Endodermal cell (in vitro differentiated cells): ENCODE data around the gene FBXO17. TPM values are rescaled to one million over a fixed set of nuclear protein-coding genes. Genes with fewer than 3 reads are reported as not detected.
A peak's percentile ranks its signal among the peaks of the same experiment; 100 is the strongest.

Source experiments
- DNase-seq: peaks from one replicate; pipeline ENCODE4 v3.0.0-alpha.2; 2017
- H3K27ac ChIP-seq: 2 replicates; pipeline ENCODE4 v1.5.1; 2013; ENCODE audit warnings: mild to moderate bottlenecking, low read depth, low read length, moderate library complexity
- H3K27me3 ChIP-seq: 2 replicates; pipeline ENCODE4 v1.6.1; 2013; ENCODE audit warnings: mild to moderate bottlenecking, low read length, moderate library complexity; ENCODE audit not compliant: insufficient read depth, control insufficient read depth, poor library complexity, severe bottlenecking
- H3K36me3 ChIP-seq: 2 replicates; pipeline ENCODE4 v1.7.0; 2013; ENCODE audit warnings: mild to moderate bottlenecking, low read length, moderate library complexity; ENCODE audit not compliant: control insufficient read depth, insufficient read depth
- H3K4me1 ChIP-seq: one replicate; pipeline ENCODE4 v1.7.0; 2013; ENCODE audit warnings: low read length; ENCODE audit not compliant: control insufficient read depth, insufficient read depth
- H3K4me3 ChIP-seq: 2 replicates; pipeline ENCODE4 v1.5.1; 2013; ENCODE audit warnings: mild to moderate bottlenecking, low read length, moderate library complexity
- H3K9ac ChIP-seq: 2 replicates; pipeline ENCODE4 v1.6.1; 2013; ENCODE audit warnings: mild to moderate bottlenecking, low read length, moderate library complexity; ENCODE audit not compliant: poor library complexity, severe bottlenecking; ENCODE audit errors: extremely low read depth
- H3K9me3 ChIP-seq: 2 replicates; pipeline ENCODE4 v1.6.1; 2013; ENCODE audit warnings: mild to moderate bottlenecking, low read length, moderate library complexity; ENCODE audit not compliant: control insufficient read depth
- H3K27ac Mint-ChIP-seq: 2 replicates; pipeline ENCODE4 v1.8.0; 2020; ENCODE audit warnings: mixed read lengths
- H3K27me3 Mint-ChIP-seq: 2 replicates; pipeline ENCODE4 v1.8.0; 2021; ENCODE audit warnings: mild to moderate bottlenecking, mixed read lengths; ENCODE audit not compliant: insufficient read depth
- H3K36me3 Mint-ChIP-seq: 2 replicates; pipeline ENCODE4 v1.8.0; 2020; ENCODE audit warnings: low read depth, mixed read lengths
- H3K4me1 Mint-ChIP-seq: 2 replicates; pipeline ENCODE4 v1.8.0; 2020; ENCODE audit warnings: mixed read lengths
- H3K4me3 Mint-ChIP-seq: 2 replicates; pipeline ENCODE4 v1.8.0; 2020; ENCODE audit warnings: mild to moderate bottlenecking, moderate library complexity, mixed read lengths
- H3K9me3 Mint-ChIP-seq: 2 replicates; pipeline ENCODE4 v1.8.0; 2020; ENCODE audit warnings: mild to moderate bottlenecking, mixed read lengths
- CTCF ChIP-seq: fragments of 200-600 bp; sonication (generic); conservative IDR thresholded peaks from 2 replicates; pipeline ENCODE4 v1.5.0; 2021; ENCODE audit warnings: antibody characterized with exemption, mild to moderate bottlenecking
- WGBS, 2 experiments: methylation state at CpG; one replicate each; pipeline versions ENCODE4 v1.1.5 to v1.1.7; 2013; ENCODE audit warnings: missing lambda C conversion rate in 2 of 2, mixed read lengths in 1 of 2; ENCODE audit not compliant: insufficient coverage in 1 of 2, insufficient read length in 1 of 2; 5-methylcytosine and 5-hydroxymethylcytosine counted together
- total RNA-seq, 2 donors: library from RNA; stranded (reverse); fragmentation: NEBNext Ultra II Directional in 1 of 2; extraction: Animal tissue kit (Norgen Biotek cat#: 25700) in 1 of 2; gene quantifications; 2 replicates in 1 of 2; 3 replicates in 1 of 2; pipeline ENCODE4 v1.2.1, GENCODE V29; 2021

FBXO17 gene
- total RNA-seq, 2 donors from 2014 or later, result 21.2 to 40.3 TPM

- Mint-ChIP-seq H3K36me3 (no peaks in the 10 kb centered on the region), H3K27me3 (peaks cover 3% of the 10 kb centered on the region), H3K9me3 (no peaks in the 10 kb centered on the region), H3K4me1 (no peaks in the 10 kb centered on the region), H3K27ac (no peak overlapping the region), H3K4me3 (no peak overlapping the region)
- no peaks in the 10 kb centered on the region for H3K4me1 ChIP-seq
- DNase-seq, result peak; percentile 71
- no peaks in the 10 kb centered on the region for H3K9me3 ChIP-seq
- H3K9ac ChIP-seq, result no peak overlapping the region
- no peak overlapping the region for H3K4me3 ChIP-seq
- no peaks in the 10 kb centered on the region for H3K27me3 ChIP-seq
- peaks cover 12% of the 10 kb centered on the region for H3K36me3 ChIP-seq
- H3K27ac ChIP-seq, result no peak overlapping the region
- TF ChIP-seq CTCF, result no peak
- whole genome bisulfite sequencing, 2 experiments, result 87 to 89% methylated on average over 3 to 5 of the region's 5 CpGs
Observed at GRCh38 chr19:38892841-38893240, 82.7 kb downstream of the FBXO17 start.

- Histone ChIP-seq H3K27me3 (no peaks in the 10 kb centered on the region), H3K9ac (no peak overlapping the region), H3K9me3 (no peaks in the 10 kb centered on the region), H3K4me1 (no peaks in the 10 kb centered on the region), H3K36me3 (peaks cover 12% of the 10 kb centered on the region), H3K27ac (peak overlapping the region; percentile 63), H3K4me3 (no peak overlapping the region)
- Mint-ChIP-seq H3K27ac (no peak overlapping the region), H3K4me3 (no peak overlapping the region), H3K4me1 (no peaks in the 10 kb centered on the region), H3K36me3 (no peaks in the 10 kb centered on the region), H3K9me3 (no peaks in the 10 kb centered on the region), H3K27me3 (no peaks in the 10 kb centered on the region)
- peak; percentile 29 for DNase-seq
- 89 to 97% methylated on average over 6 of the region's 6 CpGs for WGBS, 2 experiments
- TF ChIP-seq CTCF, result no peak
Observed at GRCh38 chr19:38891771-38892170, 83.8 kb downstream of the FBXO17 start.

Other genes starting within 250 kb of the FBXO17 start
- gene CAPN12, start 231.3 kb downstream of the FBXO17 start, total RNA-seq, result 10 to 100 TPM; 14.5 to 83.0 TPM
- gene LGALS7, start 202.2 kb downstream of the FBXO17 start, total RNA-seq, result 1 to 10 TPM in 1 of 2 donors, not detected in 1; 1.8 TPM
- not detected for gene LGALS7B, start 186.5 kb downstream of the FBXO17 start, total RNA-seq
- gene LGALS4, start 162.8 kb downstream of the FBXO17 start, total RNA-seq, result under 1 TPM; 0.49 to 0.84 TPM
- gene ECH1, start 143.9 kb downstream of the FBXO17 start, total RNA-seq, result 100 to 1,000 TPM; 114 to 129 TPM
- 100 to 1,000 TPM; 607 to 646 TPM for gene HNRNPL, start 125.8 kb downstream of the FBXO17 start, total RNA-seq
- gene RINL, start 97.5 kb downstream of the FBXO17 start, total RNA-seq, result 1 to 10 TPM; 4.8 to 6.7 TPM
- gene SIRT2, start 76.1 kb downstream of the FBXO17 start, total RNA-seq, result 10 to 100 TPM; 10.4 to 13.7 TPM
- gene NFKBIB, start 75.8 kb downstream of the FBXO17 start, total RNA-seq, result 10 to 100 TPM; 20.7 to 24.3 TPM
- 1 to 10 TPM in 1 of 2 donors, not detected in 1; 1.2 TPM for gene CCER2, start 63.6 kb downstream of the FBXO17 start, total RNA-seq
- 10 to 100 TPM; 53.2 to 60.2 TPM for gene SARS2, start 45.0 kb downstream of the FBXO17 start, total RNA-seq
- 10 to 100 TPM; 37.5 to 38.3 TPM for gene MRPS12, start 44.8 kb downstream of the FBXO17 start, total RNA-seq
- gene FBXO27, start 56.8 kb upstream of the FBXO17 start, total RNA-seq, result 10 to 100 TPM; 12.5 to 21.6 TPM
- under 1 TPM in 1 of 2 donors, not detected in 1; 0.29 TPM for gene ACP7, start 108.6 kb upstream of the FBXO17 start, total RNA-seq
- gene PAK4, start 150.0 kb upstream of the FBXO17 start, total RNA-seq, result 10 to 100 TPM; 63.9 to 68.1 TPM
- under 1 TPM; 0.40 to 0.53 TPM for gene NCCRP1, start 221.2 kb upstream of the FBXO17 start, total RNA-seq
- not detected for gene SYCN, start 228.5 kb upstream of the FBXO17 start, total RNA-seq